Suprapubic skin (tissue), 4 donors: ENCODE measurements around the gene OOSP4B.

ENCODE experiments used
- CTCF ChIP-seq, 2 donors: fragments of 200-600 bp in 1 of 2; fragments of 450-650 bp in 1 of 2; sonication (generic) in 1 of 2; IDR thresholded peaks; one replicate each; pipeline ENCODE4 v1.5.1; 2016 to 2019; ENCODE audit warnings: antibody characterized with exemption in 2 of 2, mild to moderate bottlenecking in 1 of 2, moderate library complexity in 1 of 2
- EP300 ChIP-seq: sonication (generic); formaldehyde crosslinking; IDR thresholded peaks from one replicate; pipeline ENCODE4 v1.6.1; 2017; ENCODE audit warnings: antibody characterized with exemption
- POLR2A ChIP-seq, 2 donors: fragments of 450-650 bp; IDR thresholded peaks; one replicate each; pipeline ENCODE4 v1.6.1; 2017; ENCODE audit warnings: antibody characterized with exemption in 2 of 2, mild to moderate bottlenecking in 2 of 2, moderate library complexity in 2 of 2
- POLR2AphosphoS5 ChIP-seq, 3 donors: sonication (generic); formaldehyde crosslinking; IDR thresholded peaks; one replicate each; pipeline ENCODE4 v1.6.1; 2017; ENCODE audit warnings: antibody characterized with exemption in 3 of 3

DNA sequence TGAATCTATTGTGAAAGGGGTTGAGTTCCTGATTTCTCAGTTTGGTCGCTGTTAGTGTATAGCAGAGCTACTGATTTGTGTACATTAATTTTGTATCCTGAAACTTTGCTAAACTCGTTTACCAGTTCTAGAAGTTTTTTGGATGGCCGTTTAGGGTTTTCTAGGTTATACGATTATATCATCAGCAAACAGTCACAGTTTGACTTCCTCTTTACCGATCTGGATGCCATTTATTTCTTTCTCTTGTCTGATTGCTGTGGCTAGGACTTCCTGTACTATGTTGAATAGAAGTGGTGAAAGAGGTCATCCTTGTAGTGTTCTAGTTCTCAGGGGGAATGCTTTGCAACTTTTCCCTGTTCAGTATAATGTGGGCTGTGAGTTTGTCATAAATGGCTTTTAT, 24.6 kb upstream of the OOSP4B start:
- TF ChIP-seq EP300 (no peak), CTCF (IDR thresholded peaks at IDR 0.05) (no peak), POLR2A (IDR thresholded peaks at IDR 0.05) (no peak), POLR2AphosphoS5 (IDR thresholded peaks at IDR 0.05) (no peak)
